C4-2B (cell line): ENCODE measurements around the gene CRYGS.

Experiments used
- ZFX ChIP-seq: fragments of 450-650 bp; IDR thresholded peaks from 2 replicates; pipeline ENCODE4 v1.6.1; 2017
- TF ChIP-seq, protein P1 (sequence below): fragments of 450-650 bp; conservative IDR thresholded peaks from 2 replicates; pipeline ENCODE4 v1.5.1; 2017; ENCODE audit warnings: mild to moderate bottlenecking

DNA sequence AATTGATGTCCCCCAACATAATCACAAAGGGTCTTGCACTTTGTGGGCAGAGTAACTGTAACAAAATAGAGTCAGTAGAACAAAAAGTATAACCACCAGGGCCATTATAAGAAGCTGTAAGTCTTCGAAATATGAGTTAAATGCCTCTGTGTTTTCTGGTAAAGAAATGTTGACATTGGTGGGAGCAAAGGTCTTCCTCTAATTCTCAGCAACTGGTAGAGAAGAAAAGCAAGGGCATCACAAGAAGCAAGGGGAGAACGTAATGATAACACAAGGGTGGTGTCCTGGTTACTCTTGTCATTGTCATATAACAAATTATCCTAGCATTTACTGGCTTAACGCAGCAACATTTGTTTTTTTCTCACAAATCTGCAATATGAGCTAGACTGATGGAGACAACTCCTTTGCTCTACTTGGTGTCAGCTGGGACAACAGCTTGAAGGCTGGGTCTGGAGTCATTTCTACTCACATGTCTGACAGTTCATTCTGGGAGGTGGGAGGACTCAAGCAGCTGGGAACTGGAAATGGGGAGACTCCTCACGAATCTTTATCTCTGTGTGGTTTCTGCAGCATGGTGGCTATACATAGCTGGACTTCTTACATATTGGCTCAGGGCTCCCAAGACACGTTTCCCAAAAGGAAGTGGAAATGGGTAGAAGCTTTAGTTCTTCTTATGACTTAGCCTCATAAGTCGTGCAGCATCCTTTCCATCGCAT, 46.6 kb upstream of the CRYGS start:
- TF ChIP-seq, protein P1, sequence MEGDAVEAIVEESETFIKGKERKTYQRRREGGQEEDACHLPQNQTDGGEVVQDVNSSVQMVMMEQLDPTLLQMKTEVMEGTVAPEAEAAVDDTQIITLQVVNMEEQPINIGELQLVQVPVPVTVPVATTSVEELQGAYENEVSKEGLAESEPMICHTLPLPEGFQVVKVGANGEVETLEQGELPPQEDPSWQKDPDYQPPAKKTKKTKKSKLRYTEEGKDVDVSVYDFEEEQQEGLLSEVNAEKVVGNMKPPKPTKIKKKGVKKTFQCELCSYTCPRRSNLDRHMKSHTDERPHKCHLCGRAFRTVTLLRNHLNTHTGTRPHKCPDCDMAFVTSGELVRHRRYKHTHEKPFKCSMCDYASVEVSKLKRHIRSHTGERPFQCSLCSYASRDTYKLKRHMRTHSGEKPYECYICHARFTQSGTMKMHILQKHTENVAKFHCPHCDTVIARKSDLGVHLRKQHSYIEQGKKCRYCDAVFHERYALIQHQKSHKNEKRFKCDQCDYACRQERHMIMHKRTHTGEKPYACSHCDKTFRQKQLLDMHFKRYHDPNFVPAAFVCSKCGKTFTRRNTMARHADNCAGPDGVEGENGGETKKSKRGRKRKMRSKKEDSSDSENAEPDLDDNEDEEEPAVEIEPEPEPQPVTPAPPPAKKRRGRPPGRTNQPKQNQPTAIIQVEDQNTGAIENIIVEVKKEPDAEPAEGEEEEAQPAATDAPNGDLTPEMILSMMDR: no peak
- TF ChIP-seq ZFX: no peak
